Stimulated activated naive B cell treated with anti-CD40 and anti-IgM and Interleukin-4, amounts not matched to agents 10 μg/mL and 1 μg/mL and 100 μg/mL, for 72 hours (primary cell): ENCODE data around the gene DLG5.

ENCODE experiments used
- ATAC-seq, 2 donors: fragments of 150-1000 bp; cut with Tn5 transposase; replicated peaks; 2 replicates each; pipeline ENCODE4 v1.10.0; 2021; ENCODE audit warnings: moderate library complexity in 1 of 2
- DNase-seq: peaks from one replicate; pipeline ENCODE4 v3.0.0; 2021
- H3K27ac Mint-ChIP-seq: one replicate; pipeline ENCODE4 v1.8.0; 2022; ENCODE audit warnings: mild to moderate bottlenecking, mixed read lengths
- H3K27me3 Mint-ChIP-seq, 2 donors: one replicate each; pipeline ENCODE4 v1.8.0; 2022; ENCODE audit warnings: mixed read lengths in 2 of 2
- H3K36me3 Mint-ChIP-seq, 2 donors: one replicate each; pipeline ENCODE4 v1.8.0; 2022; ENCODE audit warnings: mixed read lengths in 2 of 2, mild to moderate bottlenecking in 1 of 2
- H3K4me1 Mint-ChIP-seq, 2 donors: one replicate each; pipeline ENCODE4 v1.8.0; 2022; ENCODE audit warnings: mixed read lengths in 2 of 2, mild to moderate bottlenecking in 1 of 2
- H3K4me3 Mint-ChIP-seq, 2 donors: one replicate each; pipeline ENCODE4 v1.8.0; 2022; ENCODE audit warnings: mild to moderate bottlenecking in 2 of 2, mixed read lengths in 2 of 2, moderate library complexity in 1 of 2
- H3K9me3 Mint-ChIP-seq, 2 donors: one replicate each; pipeline ENCODE4 v1.8.0; 2022; ENCODE audit warnings: mixed read lengths in 2 of 2, mild to moderate bottlenecking in 1 of 2

Gene DLG5

GRCh38 chr10:77834540-77834939, 92.0 kb downstream of the DLG5 start:
- Mint-ChIP-seq H3K4me1 (peaks cover 0 to 7% of the 10 kb centered on the region in 2 donors), H3K36me3 (no peaks in the 10 kb centered on the region), H3K27me3 (no peaks in the 10 kb centered on the region), H3K27ac (no peak overlapping the region), H3K4me3 (no peak overlapping the region), H3K9me3 (no peaks in the 10 kb centered on the region)
- ATAC-seq (no peak), DNase-seq (no peak)

- H3K4me1 Mint-ChIP-seq, result peaks cover 0 to 7% of the 10 kb centered on the region in 2 donors
- H3K27ac Mint-ChIP-seq, result no peak overlapping the region
- no peak overlapping the region for H3K4me3 Mint-ChIP-seq
- H3K36me3 Mint-ChIP-seq, result no peaks in the 10 kb centered on the region
- no peaks in the 10 kb centered on the region for H3K27me3 Mint-ChIP-seq
- no peaks in the 10 kb centered on the region for H3K9me3 Mint-ChIP-seq
- no peak for DNase-seq
- no peak for ATAC-seq
Observed at GRCh38 chr10:77833792-77834191, 92.8 kb downstream of the DLG5 start.

- Mint-ChIP-seq H3K36me3 (no peaks in the 10 kb centered on the region), H3K27ac (no peak overlapping the region), H3K4me3 (no peak overlapping the region), H3K9me3 (no peaks in the 10 kb centered on the region), H3K4me1 (peaks cover 0 to 7% of the 10 kb centered on the region in 2 donors), H3K27me3 (no peaks in the 10 kb centered on the region)
- ATAC-seq (no peak), DNase-seq (no peak)
Observed at GRCh38 chr10:77833225-77833624, 93.3 kb downstream of the DLG5 start.

- ATAC-seq (no peak), DNase-seq (no peak)
- H3K27ac Mint-ChIP-seq, result no peak overlapping the region
- no peaks in the 10 kb centered on the region for H3K36me3 Mint-ChIP-seq
- no peak overlapping the region for H3K4me3 Mint-ChIP-seq
- peaks cover 3 to 7% of the 10 kb centered on the region in 2 donors for H3K4me1 Mint-ChIP-seq
- H3K27me3 Mint-ChIP-seq, result no peaks in the 10 kb centered on the region
- no peaks in the 10 kb centered on the region for H3K9me3 Mint-ChIP-seq
Observed at GRCh38 chr10:77832238-77832637, 94.3 kb downstream of the DLG5 start.

- no peak overlapping the region for H3K27ac Mint-ChIP-seq
- H3K4me1 Mint-ChIP-seq, result peaks cover 0 to 5% of the 10 kb centered on the region in 2 donors
- no peaks in the 10 kb centered on the region for H3K9me3 Mint-ChIP-seq
- ATAC-seq (no peak), DNase-seq (no peak)
- no peaks in the 10 kb centered on the region for H3K36me3 Mint-ChIP-seq
- H3K27me3 Mint-ChIP-seq, result no peaks in the 10 kb centered on the region
- no peak overlapping the region for H3K4me3 Mint-ChIP-seq
Observed at GRCh38 chr10:77829356-77829755, 97.2 kb downstream of the DLG5 start.

- Mint-ChIP-seq H3K9me3 (no peaks in the 10 kb centered on the region), H3K27me3 (no peaks in the 10 kb centered on the region), H3K4me1 (peaks cover 0 to 5% of the 10 kb centered on the region in 2 donors), H3K36me3 (no peaks in the 10 kb centered on the region), H3K27ac (no peak overlapping the region), H3K4me3 (no peak overlapping the region)
- DNase-seq, result no peak
- no peak for ATAC-seq
Observed at GRCh38 chr10:77828377-77828776, 98.2 kb downstream of the DLG5 start.

GRCh38 chr10:77827366-77827765, 99.2 kb downstream of the DLG5 start:
- Mint-ChIP-seq H3K27ac (no peak overlapping the region), H3K9me3 (no peaks in the 10 kb centered on the region), H3K36me3 (no peaks in the 10 kb centered on the region), H3K27me3 (no peaks in the 10 kb centered on the region), H3K4me1 (peaks cover 0 to 5% of the 10 kb centered on the region in 2 donors), H3K4me3 (no peak overlapping the region)
- DNase-seq (no peak), ATAC-seq (no peak)

- Mint-ChIP-seq H3K9me3 (no peaks in the 10 kb centered on the region), H3K27me3 (no peaks in the 10 kb centered on the region), H3K36me3 (no peaks in the 10 kb centered on the region), H3K4me1 (peaks cover 0 to 5% of the 10 kb centered on the region in 2 donors), H3K27ac (no peak overlapping the region), H3K4me3 (no peak overlapping the region)
- DNase-seq (no peak), ATAC-seq (no peak)
Observed at GRCh38 chr10:77825965-77826364, 100.6 kb downstream of the DLG5 start.

GRCh38 chr10:77824908-77825307, 101.6 kb downstream of the DLG5 start:
- Mint-ChIP-seq H3K27me3 (no peaks in the 10 kb centered on the region), H3K4me3 (no peak overlapping the region), H3K36me3 (no peaks in the 10 kb centered on the region), H3K4me1 (peaks cover 0 to 5% of the 10 kb centered on the region in 2 donors), H3K27ac (no peak overlapping the region), H3K9me3 (no peaks in the 10 kb centered on the region)
- no peak for ATAC-seq
- no peak for DNase-seq

GRCh38 chr10:77823811-77824542, 102.6 kb downstream of the DLG5 start:
- DNase-seq, result no peak
- H3K4me1 Mint-ChIP-seq, result peaks cover 0 to 5% of the 10 kb centered on the region in 2 donors

GRCh38 chr10:77821551-77821950, 105.0 kb downstream of the DLG5 start:
- Mint-ChIP-seq H3K9me3 (no peaks in the 10 kb centered on the region), H3K27ac (no peak overlapping the region), H3K4me1 (no peaks in the 10 kb centered on the region), H3K4me3 (no peak overlapping the region), H3K27me3 (no peaks in the 10 kb centered on the region), H3K36me3 (no peaks in the 10 kb centered on the region)
- DNase-seq (no peak), ATAC-seq (no peak)

More at GRCh38 chr10:77823811-77824542, 102.6 kb downstream of the DLG5 start:
- ATAC-seq, result no peak
- Mint-ChIP-seq H3K27me3 (no peaks in the 10 kb centered on the region), H3K4me3 (no peak overlapping the region), H3K27ac (peak overlapping the region; percentile 57), H3K9me3 (no peaks in the 10 kb centered on the region), H3K36me3 (no peaks in the 10 kb centered on the region)

GRCh38 chr10:77821036-77821435, 105.5 kb downstream of the DLG5 start:
- Mint-ChIP-seq H3K4me1 (no peaks in the 10 kb centered on the region), H3K27me3 (no peaks in the 10 kb centered on the region), H3K4me3 (no peak overlapping the region), H3K27ac (no peak overlapping the region), H3K9me3 (no peaks in the 10 kb centered on the region), H3K36me3 (no peaks in the 10 kb centered on the region)
- ATAC-seq (no peak), DNase-seq (no peak)

GRCh38 chr10:77820349-77820748, 106.2 kb downstream of the DLG5 start:
- H3K4me3 Mint-ChIP-seq, result no peak overlapping the region
- no peaks in the 10 kb centered on the region for H3K27me3 Mint-ChIP-seq
- DNase-seq (no peak), ATAC-seq (no peak)
- H3K4me1 Mint-ChIP-seq, result no peaks in the 10 kb centered on the region
- no peaks in the 10 kb centered on the region for H3K9me3 Mint-ChIP-seq
- no peaks in the 10 kb centered on the region for H3K36me3 Mint-ChIP-seq
- no peak overlapping the region for H3K27ac Mint-ChIP-seq

- H3K36me3 Mint-ChIP-seq, result no peaks in the 10 kb centered on the region
- H3K27ac Mint-ChIP-seq, result no peak overlapping the region
- no peaks in the 10 kb centered on the region for H3K27me3 Mint-ChIP-seq
- ATAC-seq (no peak), DNase-seq (no peak)
- H3K9me3 Mint-ChIP-seq, result no peaks in the 10 kb centered on the region
- H3K4me3 Mint-ChIP-seq, result no peak overlapping the region
- no peaks in the 10 kb centered on the region for H3K4me1 Mint-ChIP-seq
Observed at GRCh38 chr10:77819210-77820112, 107.1 kb downstream of the DLG5 start.

GRCh38 chr10:77818378-77818777, 108.2 kb downstream of the DLG5 start:
- H3K27me3 Mint-ChIP-seq, result no peaks in the 10 kb centered on the region
- H3K4me1 Mint-ChIP-seq, result no peaks in the 10 kb centered on the region
- DNase-seq (no peak), ATAC-seq (no peak)
- no peak overlapping the region for H3K4me3 Mint-ChIP-seq
- H3K9me3 Mint-ChIP-seq, result no peaks in the 10 kb centered on the region
- H3K27ac Mint-ChIP-seq, result no peak overlapping the region
- H3K36me3 Mint-ChIP-seq, result no peaks in the 10 kb centered on the region
